Measurements from ENCODE around the gene VAV1. TPM values are rescaled to one million over a fixed set of nuclear protein-coding genes. Genes with fewer than 3 reads are reported as not detected.
A peak's percentile ranks its signal among the peaks of the same experiment; 100 is the strongest.

Gene VAV1
- total RNA-seq, 4 donors from 2014 or later = 1.0 to 2.0 (median 1.4) TPM

GRCh38 chr19:6856749-6857372 lies 84.4 kb downstream of the VAV1 start:
- DNase-seq (ENCODE audit: low spot score in 2 of 2) = no peak
- TF ChIP-seq, protein P1, sequence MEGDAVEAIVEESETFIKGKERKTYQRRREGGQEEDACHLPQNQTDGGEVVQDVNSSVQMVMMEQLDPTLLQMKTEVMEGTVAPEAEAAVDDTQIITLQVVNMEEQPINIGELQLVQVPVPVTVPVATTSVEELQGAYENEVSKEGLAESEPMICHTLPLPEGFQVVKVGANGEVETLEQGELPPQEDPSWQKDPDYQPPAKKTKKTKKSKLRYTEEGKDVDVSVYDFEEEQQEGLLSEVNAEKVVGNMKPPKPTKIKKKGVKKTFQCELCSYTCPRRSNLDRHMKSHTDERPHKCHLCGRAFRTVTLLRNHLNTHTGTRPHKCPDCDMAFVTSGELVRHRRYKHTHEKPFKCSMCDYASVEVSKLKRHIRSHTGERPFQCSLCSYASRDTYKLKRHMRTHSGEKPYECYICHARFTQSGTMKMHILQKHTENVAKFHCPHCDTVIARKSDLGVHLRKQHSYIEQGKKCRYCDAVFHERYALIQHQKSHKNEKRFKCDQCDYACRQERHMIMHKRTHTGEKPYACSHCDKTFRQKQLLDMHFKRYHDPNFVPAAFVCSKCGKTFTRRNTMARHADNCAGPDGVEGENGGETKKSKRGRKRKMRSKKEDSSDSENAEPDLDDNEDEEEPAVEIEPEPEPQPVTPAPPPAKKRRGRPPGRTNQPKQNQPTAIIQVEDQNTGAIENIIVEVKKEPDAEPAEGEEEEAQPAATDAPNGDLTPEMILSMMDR (IDR thresholded peaks at IDR 0.05) = no peak
- TF ChIP-seq POLR2A (IDR thresholded peaks at IDR 0.05) = no peak
- H3K4me3 ChIP-seq (ENCODE audit: low read depth, poor library complexity, severe bottlenecking) = no peak overlapping the region
- intact Hi-C loops (cut with DNase I; ENCODE audit: low total_unique reads) = no loop called here
- WGBS, 2 donors = 24% methylated on average over 14 of the region's 14 CpGs

- TF ChIP-seq, protein P1 (IDR thresholded peaks at IDR 0.05) = no peak
- TF ChIP-seq POLR2A (IDR thresholded peaks at IDR 0.05) = no peak
- DNase-seq (ENCODE audit: low spot score in 2 of 2) = no peak
- intact Hi-C loops (cut with DNase I; ENCODE audit: low total_unique reads) = loop anchor here (5.0 kb wide), 1 partner anchor 229 kb away; no protein-coding TSS in a partner anchor
- WGBS, 2 donors = 69 to 72% methylated on average over 10 of the region's 10 CpGs
- no peak overlapping the region for H3K4me3 ChIP-seq (ENCODE audit: low read depth, poor library complexity, severe bottlenecking)
These were observed 89.3 kb downstream of the VAV1 start for GRCh38 chr19:6861683-6862286.

GRCh38 chr19:6862673-6863078 lies 90.2 kb downstream of the VAV1 start:
- no peak overlapping the region for H3K4me3 ChIP-seq (ENCODE audit: low read depth, poor library complexity, severe bottlenecking)
- 4 to 6% methylated on average over 16 of the region's 16 CpGs for WGBS, 2 donors

GRCh38 chr19:6864325-6864940 lies 91.9 kb downstream of the VAV1 start:
- intact Hi-C loops (cut with DNase I; ENCODE audit: low total_unique reads) = loop anchor here (5.0 kb wide), 1 partner anchor 232 kb away; no protein-coding TSS in a partner anchor
- no peak overlapping the region for H3K4me3 ChIP-seq (ENCODE audit: low read depth, poor library complexity, severe bottlenecking)
- TF ChIP-seq POLR2A (IDR thresholded peaks at IDR 0.05) = no peak
- TF ChIP-seq, protein P1 (IDR thresholded peaks at IDR 0.05) = no peak
- 60 to 62% methylated on average over 9 of the region's 9 CpGs for WGBS, 2 donors
- peak in 1 of 2 donors; percentile 19 for DNase-seq (ENCODE audit: low spot score in 2 of 2)

More at GRCh38 chr19:6862673-6863078, 90.2 kb downstream of the VAV1 start:
- TF ChIP-seq, protein P1 (IDR thresholded peaks at IDR 0.05) = peak in 1 of 3 donors; percentile 96
- TF ChIP-seq POLR2A (IDR thresholded peaks at IDR 0.05) = no peak
- intact Hi-C loops (cut with DNase I; ENCODE audit: low total_unique reads) = loop anchor here (5.0 kb wide), 1 partner anchor 230 kb away; no protein-coding TSS in a partner anchor
- DNase-seq (ENCODE audit: low spot score in 2 of 2) = peak; percentile 78 to 96

GRCh38 chr19:6865849-6866248 lies 93.3 kb downstream of the VAV1 start:
- no peak for DNase-seq (ENCODE audit: low spot score in 2 of 2)
- TF ChIP-seq, protein P1 (IDR thresholded peaks at IDR 0.05) = no peak
- TF ChIP-seq POLR2A (IDR thresholded peaks at IDR 0.05) = no peak
- no peak overlapping the region for H3K4me3 ChIP-seq (ENCODE audit: low read depth, poor library complexity, severe bottlenecking)
- 74 to 78% methylated on average over 10 of the region's 10 CpGs for WGBS, 2 donors
- intact Hi-C loops (cut with DNase I; ENCODE audit: low total_unique reads) = no loop called here
